NCI-H2227 (cell line): ENCODE results near the gene SSH3.

Experiments used
- DNase-seq: peaks from one replicate; lab custom pipeline; 2025; ENCODE audit not compliant: unreplicated experiment; lab: John Stamatoyannopoulos, UW

SSH3 gene, protein sequence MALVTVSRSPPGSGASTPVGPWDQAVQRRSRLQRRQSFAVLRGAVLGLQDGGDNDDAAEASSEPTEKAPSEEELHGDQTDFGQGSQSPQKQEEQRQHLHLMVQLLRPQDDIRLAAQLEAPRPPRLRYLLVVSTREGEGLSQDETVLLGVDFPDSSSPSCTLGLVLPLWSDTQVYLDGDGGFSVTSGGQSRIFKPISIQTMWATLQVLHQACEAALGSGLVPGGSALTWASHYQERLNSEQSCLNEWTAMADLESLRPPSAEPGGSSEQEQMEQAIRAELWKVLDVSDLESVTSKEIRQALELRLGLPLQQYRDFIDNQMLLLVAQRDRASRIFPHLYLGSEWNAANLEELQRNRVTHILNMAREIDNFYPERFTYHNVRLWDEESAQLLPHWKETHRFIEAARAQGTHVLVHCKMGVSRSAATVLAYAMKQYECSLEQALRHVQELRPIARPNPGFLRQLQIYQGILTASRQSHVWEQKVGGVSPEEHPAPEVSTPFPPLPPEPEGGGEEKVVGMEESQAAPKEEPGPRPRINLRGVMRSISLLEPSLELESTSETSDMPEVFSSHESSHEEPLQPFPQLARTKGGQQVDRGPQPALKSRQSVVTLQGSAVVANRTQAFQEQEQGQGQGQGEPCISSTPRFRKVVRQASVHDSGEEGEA

DNA sequence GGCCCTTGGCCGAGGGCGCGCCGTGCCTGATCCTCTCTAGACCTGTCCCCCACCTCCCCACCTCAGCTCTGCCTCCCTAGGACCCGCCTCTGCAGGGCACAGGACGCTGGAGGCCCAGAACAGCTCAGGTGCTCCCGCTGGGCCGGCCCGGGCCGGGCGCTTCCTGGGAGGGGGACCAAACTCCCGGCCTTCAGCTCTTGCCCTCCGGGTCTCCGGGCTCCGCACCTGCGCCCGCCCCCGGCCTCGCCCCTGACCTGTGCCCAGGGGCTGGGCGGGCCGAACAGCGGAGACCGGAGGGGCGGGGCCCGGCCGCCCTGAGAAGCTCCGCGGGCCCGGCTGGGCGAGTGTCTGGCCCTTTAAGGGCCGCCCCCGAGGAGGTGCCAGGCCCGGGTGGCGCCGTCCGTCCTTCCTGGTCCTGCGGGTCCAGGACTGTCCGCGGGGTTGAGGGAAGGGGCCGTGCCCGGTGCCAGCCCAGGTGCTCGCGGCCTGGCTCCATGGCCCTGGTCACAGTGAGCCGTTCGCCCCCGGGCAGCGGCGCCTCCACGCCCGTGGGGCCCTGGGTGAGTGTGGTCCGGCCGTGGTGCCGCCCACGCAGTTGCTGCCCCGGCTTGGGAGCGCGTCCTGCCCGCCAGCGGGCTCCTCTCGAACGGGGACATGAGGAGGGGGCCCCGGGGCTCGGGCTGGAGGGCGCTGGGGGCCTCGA is at the start of gene SSH3:
SSH3 (plus strand) TSS at position 399 of the 703 bp plus-strand sequence; CDS start at position 495, 96 bp downstream.
- peak; percentile 76 for DNase-seq

DNA sequence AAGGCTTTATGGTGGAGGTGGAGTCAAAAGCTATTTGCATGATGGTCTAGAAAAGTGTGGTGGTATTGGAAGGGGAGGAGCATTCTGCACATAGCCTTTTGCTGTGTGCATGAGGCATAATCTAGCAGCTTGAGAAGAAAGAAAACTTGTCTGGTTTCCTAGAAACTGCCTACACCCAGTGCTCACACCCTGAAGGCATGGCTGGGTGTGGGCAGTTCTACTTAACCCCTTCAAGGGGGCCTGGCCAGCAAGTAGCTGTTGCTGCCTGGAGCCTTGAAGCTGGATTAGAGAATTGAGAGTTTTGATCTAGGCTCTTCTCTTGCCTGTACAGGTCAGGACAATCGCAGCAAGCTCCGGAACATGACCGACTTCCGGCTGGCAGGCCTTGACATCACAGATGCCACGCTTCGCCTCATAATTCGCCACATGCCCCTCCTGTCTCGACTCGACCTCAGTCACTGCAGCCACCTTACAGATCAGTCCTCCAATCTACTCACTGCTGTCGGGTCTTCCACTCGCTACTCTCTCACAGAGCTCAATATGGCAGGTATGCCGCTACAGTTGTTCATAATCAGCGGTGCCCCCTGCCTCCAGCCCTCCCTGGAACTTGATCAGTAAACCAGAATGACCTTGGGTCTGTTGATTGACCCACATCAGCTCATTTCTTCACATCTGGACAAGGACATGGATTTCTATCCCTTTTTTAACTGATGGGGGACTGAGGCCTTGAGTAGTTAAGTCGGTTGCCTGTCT is 49.3 kb upstream of the SSH3 start:
- no peak for DNase-seq

DNA sequence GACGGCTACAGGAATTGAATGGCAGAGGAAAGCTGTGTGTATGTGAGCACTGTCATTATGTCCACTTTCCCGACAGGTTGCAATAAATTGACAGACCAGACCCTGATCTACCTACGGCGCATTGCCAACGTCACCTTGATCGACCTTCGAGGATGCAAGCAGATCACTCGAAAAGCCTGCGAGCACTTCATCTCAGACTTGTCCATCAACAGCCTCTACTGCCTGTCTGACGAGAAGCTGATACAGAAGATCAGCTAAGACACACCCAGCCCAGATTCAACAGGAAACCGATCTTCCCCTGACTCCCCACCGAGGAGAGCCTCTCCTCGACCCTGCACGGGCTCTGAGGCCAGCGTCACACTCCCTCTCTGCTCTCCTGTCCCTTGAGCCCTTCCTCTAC is 48.5 kb upstream of the SSH3 start:
- DNase-seq, result no peak

DNA sequence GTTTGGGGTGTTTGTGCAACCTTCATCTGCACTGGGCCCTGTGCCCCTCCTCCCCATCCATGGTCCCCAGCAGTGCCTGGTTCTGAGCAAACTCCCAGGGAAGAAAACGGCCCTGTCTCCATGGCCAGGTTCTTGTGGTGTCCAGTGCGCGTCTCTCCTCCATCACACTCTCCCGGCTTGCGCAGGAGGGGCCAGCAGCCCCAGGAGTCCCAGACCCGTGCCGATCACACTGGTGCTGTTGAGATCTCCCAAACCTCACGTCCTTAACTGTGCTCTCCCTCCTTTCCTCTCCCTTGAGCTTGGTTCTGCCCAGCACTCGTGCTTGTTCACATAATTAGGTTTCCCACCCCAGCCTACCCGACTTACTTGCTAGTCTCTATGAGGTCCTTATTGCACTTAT is 48.0 kb upstream of the SSH3 start:
- no peak for DNase-seq

DNA sequence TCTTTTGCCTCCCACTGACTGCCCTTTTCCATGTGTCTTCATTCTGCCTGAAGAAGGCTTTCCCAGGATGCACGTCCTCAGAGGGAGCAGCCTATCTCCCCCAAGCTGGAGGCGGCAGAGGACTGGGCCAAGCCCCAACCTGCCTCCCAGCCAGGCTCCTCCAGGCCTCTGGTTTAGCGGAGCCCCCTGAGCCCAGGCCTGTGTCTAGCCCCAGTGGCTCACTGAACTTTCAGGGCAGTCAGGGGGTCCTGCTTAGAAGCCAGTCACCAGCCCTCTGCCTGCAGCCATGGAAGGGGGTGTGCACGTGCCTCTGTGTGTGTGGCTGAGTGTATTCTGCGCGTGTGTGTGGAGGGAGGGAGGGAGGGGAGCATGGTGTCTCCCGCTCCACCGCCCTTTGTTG is 47.5 kb upstream of the SSH3 start:
- DNase-seq, result no peak

DNA sequence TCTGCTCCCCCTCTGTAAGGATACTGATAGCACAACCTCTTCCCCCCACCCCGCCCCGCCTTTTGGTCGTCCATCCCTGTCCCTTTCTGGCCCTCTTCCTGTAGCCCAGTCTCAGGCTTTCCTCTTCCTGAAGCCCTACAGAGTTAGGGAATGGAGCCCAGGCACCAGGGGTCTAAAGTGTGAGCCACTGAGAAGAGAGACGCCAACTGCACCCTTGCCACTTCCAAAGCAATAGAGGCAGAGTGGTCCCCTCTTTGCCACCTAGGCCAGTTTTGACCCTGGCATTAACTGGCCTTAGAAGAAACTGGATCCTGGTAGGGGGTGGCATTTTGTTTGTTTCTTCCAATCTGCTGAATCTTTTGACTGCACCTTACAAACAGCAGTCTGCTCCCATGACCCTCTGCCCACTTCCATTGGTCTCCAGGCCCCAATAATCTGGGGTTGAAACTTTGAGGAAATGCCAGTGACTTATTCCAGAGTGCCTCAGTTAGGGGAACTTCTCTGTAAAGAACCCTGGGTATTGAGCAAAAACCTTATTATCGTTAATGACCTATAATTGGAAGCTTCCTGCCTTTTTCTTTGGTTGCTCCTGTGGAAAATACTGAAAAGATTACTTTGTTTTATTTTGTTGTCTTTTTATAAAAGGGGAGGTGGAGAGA is 46.7 kb upstream of the SSH3 start:
- no peak for DNase-seq

DNA sequence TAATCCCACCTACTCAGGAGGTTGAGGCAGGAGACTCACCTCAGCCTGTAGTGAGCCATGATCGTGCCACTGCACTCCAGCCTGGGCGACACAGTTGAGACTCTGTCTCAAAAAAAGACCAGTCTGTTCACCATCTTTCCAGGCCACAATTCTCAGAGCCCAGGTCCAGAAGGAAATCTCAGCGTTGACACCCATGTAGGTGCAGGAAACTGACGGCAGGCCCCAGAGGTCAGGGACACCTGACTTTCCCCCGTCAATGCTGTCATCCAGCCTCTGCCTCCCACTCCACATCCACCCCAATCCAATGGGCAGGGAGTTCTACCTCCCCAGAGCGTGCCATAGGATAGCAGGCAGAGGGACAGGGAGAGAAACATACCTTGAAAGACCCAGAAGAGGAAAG is 42.9 kb upstream of the SSH3 start:
- no peak for DNase-seq

DNA sequence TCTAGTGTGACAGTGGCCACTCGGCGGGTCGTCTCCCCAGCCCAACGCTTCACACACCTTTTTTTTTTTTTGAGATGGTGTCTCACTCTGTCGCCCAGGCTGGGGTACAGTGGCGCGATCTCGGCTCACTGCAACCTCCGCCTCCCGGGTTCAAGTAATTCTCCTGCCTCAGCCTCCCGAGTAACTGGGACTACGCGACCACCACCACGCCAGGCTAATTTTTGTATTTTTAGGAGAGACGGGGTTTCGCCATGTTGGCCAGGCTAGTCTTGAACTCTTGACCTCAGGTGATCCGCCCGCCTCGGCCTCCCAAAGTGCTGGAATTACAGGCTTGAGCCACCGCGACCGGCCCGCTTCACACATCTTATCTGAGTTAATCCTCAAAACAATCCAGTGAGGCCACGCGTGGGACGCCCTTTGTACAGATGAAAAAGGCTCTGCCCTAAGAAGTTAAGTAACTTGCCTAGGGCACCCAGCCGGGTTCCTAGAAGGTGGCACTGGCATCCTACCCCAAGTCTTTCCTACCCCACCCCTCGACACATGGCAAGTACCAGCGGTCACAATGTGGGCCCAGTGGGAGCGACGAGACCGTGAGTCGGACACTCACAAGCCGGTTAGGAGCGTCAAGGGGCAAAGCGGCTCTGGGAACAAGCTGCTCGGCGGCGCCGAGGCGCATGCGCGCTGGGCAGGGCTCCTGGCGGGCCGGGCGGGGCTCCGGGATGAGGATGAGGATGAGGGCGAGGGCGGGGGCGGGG is 42.3 kb upstream of the SSH3 start:
- peak; percentile 71 for DNase-seq

DNA sequence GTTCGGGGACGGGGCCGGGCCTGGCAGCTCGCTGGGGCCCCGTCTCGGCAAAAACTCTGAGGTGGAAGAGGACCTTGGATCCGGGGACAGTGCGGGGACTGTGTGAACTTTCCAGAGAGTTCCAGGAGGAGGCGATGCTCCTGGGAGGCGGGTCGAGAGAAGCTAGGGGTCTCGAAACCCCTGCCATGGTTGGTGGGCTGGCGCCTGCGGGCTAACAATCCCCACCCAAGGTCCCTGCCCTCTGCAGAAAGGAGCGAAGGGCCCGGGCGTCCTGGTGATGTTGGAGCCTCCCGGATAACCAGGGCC is 41.7 kb upstream of the SSH3 start:
- DNase-seq, result no peak

DNA sequence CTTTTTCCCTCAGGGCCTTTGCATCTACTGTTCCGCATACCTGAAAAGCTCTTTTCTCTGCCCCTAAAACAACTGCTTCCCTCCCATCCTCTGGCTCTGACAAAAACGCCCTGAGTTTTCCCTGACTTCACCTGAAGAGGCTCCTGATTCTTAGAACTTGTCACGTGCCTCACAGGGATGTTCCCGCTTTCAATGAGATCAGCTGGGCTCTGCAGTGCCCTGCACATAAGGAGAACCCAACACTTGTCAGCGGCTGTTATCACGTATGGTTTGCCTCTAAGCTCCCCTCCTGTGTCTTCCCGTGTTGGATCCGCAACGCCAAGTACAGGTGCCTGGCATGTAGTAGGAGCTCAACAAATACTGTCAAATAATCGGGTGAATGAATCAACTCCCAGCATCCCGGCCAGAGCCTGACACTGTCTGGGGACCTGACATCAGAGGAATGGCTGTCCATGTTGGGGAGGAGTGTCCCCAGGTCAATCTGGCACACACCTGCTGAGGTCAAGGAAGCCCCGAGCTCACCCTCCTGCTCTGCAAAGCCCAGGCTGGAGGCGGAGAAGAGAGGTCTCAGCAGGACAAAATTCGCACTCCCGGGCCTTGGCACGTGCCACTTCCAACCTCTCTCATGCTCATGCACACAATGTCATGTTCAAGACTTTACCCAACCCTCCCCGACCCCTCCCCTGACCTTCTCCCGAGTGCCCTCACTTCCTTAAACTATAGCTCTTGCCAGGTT is 41.2 kb upstream of the SSH3 start:
- peak; percentile 33 for DNase-seq

DNA sequence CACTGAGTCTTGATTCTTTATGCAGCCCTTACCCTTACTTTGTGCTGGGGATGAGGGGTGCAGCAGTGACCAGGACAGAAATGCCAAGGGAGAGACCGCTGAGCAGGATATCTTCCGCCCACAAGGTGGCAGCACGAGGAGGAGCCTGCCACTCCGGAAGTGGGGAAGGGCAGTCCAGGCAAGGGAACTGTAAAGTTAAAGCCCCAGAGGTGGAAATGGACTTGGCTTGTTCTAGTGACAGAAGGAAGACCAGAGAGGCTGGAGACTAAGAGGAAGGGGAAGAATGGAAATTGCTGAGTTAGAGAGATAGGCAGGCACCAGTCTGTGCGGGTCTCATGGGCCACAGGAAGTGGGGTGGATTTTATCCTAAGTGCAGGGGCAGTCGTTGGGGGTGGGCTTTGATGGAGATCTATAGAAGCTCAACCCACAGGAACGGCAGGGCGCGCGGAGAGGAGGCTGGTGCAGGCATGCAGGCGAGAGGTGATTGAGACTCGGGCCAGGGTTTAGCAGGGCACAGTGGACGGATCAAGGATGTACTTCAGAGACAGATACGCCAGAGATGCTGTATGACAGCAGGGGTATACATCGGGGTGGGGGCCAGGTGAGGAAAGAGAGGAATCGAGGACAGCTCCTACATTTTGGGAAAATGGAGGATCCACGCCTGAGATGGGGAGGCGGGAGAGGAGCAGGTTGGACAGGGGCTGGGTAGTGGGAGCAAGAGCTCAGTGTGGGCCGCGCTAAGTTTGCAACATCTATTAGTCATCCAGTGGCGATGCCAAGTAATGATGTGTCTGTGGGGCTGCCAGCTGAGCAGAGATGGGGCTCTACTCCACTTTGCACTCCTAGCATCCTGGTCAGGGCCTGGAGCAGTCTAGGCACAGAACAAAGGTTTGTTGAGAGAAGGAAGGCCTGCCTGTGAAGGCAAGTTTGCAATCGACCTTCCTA is 40.3 kb upstream of the SSH3 start:
- DNase-seq, result peak; percentile 85

DNA sequence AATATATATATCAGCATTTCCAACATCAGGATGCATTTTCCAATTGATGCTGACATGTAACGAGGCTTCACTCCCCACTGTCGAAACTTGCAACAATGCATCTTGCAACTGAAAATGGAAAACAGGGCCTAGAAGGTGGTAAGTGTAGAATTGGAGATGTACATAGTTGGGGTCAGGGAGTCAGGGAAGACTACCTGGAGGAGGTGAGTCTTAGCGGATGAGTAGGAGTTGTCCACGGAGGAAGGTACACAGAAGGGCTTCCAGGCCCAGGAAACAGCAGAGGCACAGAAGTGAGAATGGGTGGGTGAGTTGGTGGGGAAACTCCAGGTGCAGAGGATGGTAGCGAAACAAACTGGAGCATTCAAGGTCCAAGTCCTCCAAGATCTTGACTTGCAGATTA is 39.1 kb upstream of the SSH3 start:
- no peak for DNase-seq

DNA sequence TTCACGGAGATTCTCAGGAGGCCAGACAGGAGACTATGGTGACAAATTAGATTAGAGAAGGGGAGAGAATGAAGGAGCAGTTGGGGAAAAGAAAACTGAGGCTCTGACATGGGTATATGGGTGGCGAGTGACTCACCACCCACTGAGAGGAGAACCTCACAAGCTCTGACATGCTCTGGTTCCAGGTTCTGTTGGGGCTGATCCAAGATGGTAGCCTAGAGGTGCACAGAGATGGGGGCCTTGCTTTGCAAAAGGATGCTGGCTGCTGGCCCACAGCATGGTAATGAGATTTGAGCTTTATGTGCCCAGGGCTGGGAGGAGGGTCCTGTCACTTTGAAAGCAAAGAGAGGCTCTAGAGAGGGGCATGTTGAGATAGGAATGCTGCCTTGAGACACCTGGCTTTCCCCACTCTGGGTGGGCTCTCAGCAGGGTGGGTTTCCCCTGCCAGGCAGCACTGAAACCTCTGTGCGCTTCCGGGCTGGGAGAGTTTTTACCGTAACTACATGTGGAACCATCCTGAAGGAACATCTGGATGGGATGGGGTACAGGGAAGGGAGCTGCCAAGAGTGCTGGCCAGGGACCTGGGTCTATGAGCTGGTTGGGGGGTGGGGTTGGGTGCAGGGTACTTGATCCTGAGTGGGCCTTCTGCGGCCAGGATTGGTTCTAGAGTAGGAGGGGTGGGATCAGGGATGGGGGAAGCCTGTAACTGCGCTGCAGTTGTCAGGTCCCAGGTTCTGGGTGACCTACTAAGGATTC is 38.3 kb upstream of the SSH3 start:
- no peak for DNase-seq

DNA sequence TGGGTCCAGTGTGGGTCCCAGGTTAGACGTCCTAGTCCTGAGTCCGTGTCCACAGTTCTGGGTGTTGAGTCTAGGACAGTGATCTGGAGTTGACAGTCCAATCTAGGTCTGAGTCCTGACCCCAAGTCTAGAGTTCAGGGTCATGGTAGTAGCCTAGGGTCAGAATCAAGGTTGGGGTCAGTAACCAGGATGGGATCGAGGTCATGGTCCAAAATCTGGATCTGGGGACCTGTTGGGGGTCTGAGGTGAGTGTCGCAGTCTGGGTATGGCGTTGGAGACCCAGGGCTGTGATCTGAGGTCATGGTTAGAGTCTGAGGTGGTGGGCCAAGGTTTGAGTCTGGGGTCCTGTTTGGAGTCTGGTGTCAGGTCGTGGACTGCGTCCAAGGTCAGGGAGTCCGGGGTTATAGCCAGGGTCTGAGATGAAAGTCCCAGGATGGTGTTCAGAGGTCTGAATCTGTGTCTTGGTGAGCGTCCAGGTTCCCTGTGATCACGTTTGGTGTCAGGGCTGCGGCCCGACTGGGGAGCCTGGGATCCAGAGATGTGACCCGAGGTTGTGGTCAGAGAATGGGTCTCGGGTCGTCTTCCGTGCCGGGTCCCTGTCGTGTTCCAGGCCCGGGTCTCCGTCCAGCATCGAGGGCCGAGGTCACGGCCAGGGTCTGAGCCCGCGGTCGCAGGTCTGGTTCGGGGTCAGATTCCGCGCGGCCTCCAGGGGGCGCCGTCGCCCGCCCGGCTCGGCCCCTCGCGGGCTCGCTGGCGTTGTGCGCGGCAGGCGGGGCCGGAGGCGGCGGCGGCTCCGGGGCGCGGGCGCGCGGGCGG is 37.5 kb upstream of the SSH3 start:
- peak; percentile 75 for DNase-seq

DNA sequence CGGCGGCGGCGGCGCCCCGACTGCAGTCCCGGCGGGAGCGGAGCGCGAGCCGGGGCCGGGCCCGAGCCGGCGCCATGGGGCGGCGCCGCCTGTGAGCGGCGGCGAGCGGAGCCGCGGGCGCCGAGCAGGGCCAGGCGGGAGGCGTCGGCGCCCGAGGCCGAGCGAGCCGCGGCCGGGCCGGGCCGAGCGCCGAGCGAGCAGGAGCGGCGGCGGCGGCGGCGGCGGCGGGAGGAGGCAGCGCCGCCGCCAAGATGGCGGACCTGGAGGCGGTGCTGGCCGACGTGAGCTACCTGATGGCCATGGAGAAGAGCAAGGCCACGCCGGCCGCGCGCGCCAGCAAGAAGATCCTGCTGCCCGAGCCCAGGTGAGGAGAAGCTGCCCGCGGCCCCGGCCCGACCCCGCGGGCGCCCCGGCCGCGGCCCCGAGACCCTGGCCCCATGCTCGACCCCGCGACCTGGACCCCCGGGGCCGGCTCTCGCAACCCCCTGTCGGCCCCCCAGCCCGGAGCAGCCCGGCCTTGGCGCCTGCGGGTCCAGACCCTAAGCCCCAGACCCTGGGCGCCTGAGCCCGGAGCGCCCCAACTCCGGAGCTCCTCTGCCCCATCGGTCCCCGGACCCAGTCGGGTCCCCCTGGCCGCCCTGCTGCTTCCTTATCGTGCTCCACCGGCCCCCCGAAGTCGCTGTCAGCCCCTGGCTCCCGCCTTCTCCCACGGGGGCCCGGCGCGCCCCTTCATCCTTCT is 36.7 kb upstream of the SSH3 start, which contains the start of gene GRK2:
GRK2 (plus strand) TSS at position 25 of the 739 bp plus-strand sequence; CDS start at position 252, 227 bp downstream.
- peak; percentile 78 for DNase-seq
